Stomach (tissue), 4 donors: ENCODE data around the gene WDR77.

ENCODE experiments used
- CTCF ChIP-seq, 7 experiments: fragments of 450-650 bp in 4 of 7; fragments of 200-600 bp in 3 of 7; sonication (generic) in 3 of 7; IDR thresholded peaks; one replicate each; pipeline ENCODE4 v1.5.1; 2016 to 2019; ENCODE audit warnings: antibody characterized with exemption in 7 of 7, control low read depth in 2 of 7, mild to moderate bottlenecking in 1 of 7
- EP300 ChIP-seq: sonication (generic); formaldehyde crosslinking; IDR thresholded peaks from one replicate; pipeline ENCODE4 v1.6.1; 2017; ENCODE audit warnings: antibody characterized with exemption
- POLR2A ChIP-seq, 4 donors: fragments of 450-650 bp; IDR thresholded peaks; one replicate each; pipeline ENCODE4 v1.6.1; 2016; ENCODE audit warnings: antibody characterized with exemption in 4 of 4, control low read depth in 2 of 4, mild to moderate bottlenecking in 1 of 4, moderate library complexity in 1 of 4
- POLR2AphosphoS5 ChIP-seq, 3 donors: sonication (generic); formaldehyde crosslinking; IDR thresholded peaks; one replicate each; pipeline ENCODE4 v1.6.1; 2016; ENCODE audit warnings: antibody characterized with exemption in 3 of 3

GRCh38 chr1:111484391-111485026 lies 35.5 kb upstream of the WDR77 start:
- TF ChIP-seq POLR2A (IDR thresholded peaks at IDR 0.05), result no peak
- no peak for TF ChIP-seq CTCF (IDR thresholded peaks at IDR 0.05)
- TF ChIP-seq POLR2AphosphoS5 (IDR thresholded peaks at IDR 0.05), result no peak
- no peak for TF ChIP-seq EP300
